Neutrophil (primary cell): ENCODE results near the gene ARNT2.

ENCODE experiments used
- H3K27ac ChIP-seq: fragments of 200-600 bp; sonication (generic); 2 replicates; pipeline ENCODE4 v1.5.1; 2016; ENCODE audit warnings: mild to moderate bottlenecking, moderate library complexity
- H3K27me3 ChIP-seq: fragments of 200-600 bp; sonication (generic); 2 replicates; pipeline ENCODE4 v1.6.0; 2016; ENCODE audit warnings: mild to moderate bottlenecking
- H3K36me3 ChIP-seq: fragments of 200-600 bp; sonication (generic); 2 replicates; pipeline ENCODE4 v1.5.1; 2017
- H3K4me1 ChIP-seq, 2 experiments: fragments of 200-600 bp in 1 of 2; sonication (generic) in 1 of 2; 1 replicate in 1 of 2; 2 replicates in 1 of 2; pipeline versions ENCODE4 v1.5.1 to v1.6.1; 2013 to 2016; ENCODE audit warnings: low read depth in 1 of 2, low read length in 1 of 2, mild to moderate bottlenecking in 1 of 2, moderate library complexity in 1 of 2; ENCODE audit not compliant: control insufficient read depth in 1 of 2, insufficient read depth in 1 of 2
- H3K4me3 ChIP-seq, 2 experiments: fragments of 200-600 bp in 1 of 2; sonication (generic) in 1 of 2; 1 replicate in 1 of 2; 2 replicates in 1 of 2; pipeline ENCODE4 v1.5.1; 2013 to 2016; ENCODE audit warnings: low read depth in 1 of 2, low read length in 1 of 2, mild to moderate bottlenecking in 1 of 2, moderate library complexity in 1 of 2
- H3K9me3 ChIP-seq: fragments of 200-600 bp; sonication (generic); 2 replicates; pipeline ENCODE4 v1.5.1; 2016
- CTCF ChIP-seq: fragments of 200-600 bp; sonication (generic); IDR thresholded peaks from 2 replicates; pipeline ENCODE4 v1.5.1; 2016; ENCODE audit warnings: antibody characterized with exemption

Gene ARNT2

GRCh38 chr15:80459818-80460217 is 55.6 kb downstream of the ARNT2 start:
- Histone ChIP-seq H3K4me3 (no peak overlapping the region), H3K27me3 (peaks cover 41% of the 10 kb centered on the region), H3K27ac (no peak overlapping the region), H3K4me1 (peaks cover 0 to 5% of the 10 kb centered on the region in 2 experiments), H3K36me3 (no peaks in the 10 kb centered on the region), H3K9me3 (no peaks in the 10 kb centered on the region)
- TF ChIP-seq CTCF, result no peak

- H3K36me3 ChIP-seq, result no peaks in the 10 kb centered on the region
- H3K27ac ChIP-seq, result no peak overlapping the region
- no peaks in the 10 kb centered on the region for H3K4me1 ChIP-seq
- peaks cover 53% of the 10 kb centered on the region for H3K27me3 ChIP-seq
- H3K9me3 ChIP-seq, result no peaks in the 10 kb centered on the region
- no peak overlapping the region for H3K4me3 ChIP-seq
- TF ChIP-seq CTCF, result no peak
Observed at GRCh38 chr15:80461356-80462095, 57.3 kb downstream of the ARNT2 start.

GRCh38 chr15:80462111-80462510 is 57.9 kb downstream of the ARNT2 start:
- H3K27me3 ChIP-seq, result peaks cover 50% of the 10 kb centered on the region
- no peak overlapping the region for H3K4me3 ChIP-seq
- no peaks in the 10 kb centered on the region for H3K9me3 ChIP-seq
- H3K4me1 ChIP-seq, result no peaks in the 10 kb centered on the region
- H3K27ac ChIP-seq, result no peak overlapping the region
- no peaks in the 10 kb centered on the region for H3K36me3 ChIP-seq
- no peak for TF ChIP-seq CTCF

GRCh38 chr15:80462836-80463512 is 58.8 kb downstream of the ARNT2 start:
- Histone ChIP-seq H3K4me1 (no peaks in the 10 kb centered on the region), H3K4me3 (no peak overlapping the region), H3K27me3 (peaks cover 48% of the 10 kb centered on the region), H3K27ac (no peak overlapping the region), H3K9me3 (no peaks in the 10 kb centered on the region), H3K36me3 (no peaks in the 10 kb centered on the region)
- TF ChIP-seq CTCF, result no peak

- H3K4me3 ChIP-seq, result no peak overlapping the region
- no peaks in the 10 kb centered on the region for H3K9me3 ChIP-seq
- TF ChIP-seq CTCF, result no peak
- peaks cover 48% of the 10 kb centered on the region for H3K27me3 ChIP-seq
- H3K36me3 ChIP-seq, result no peaks in the 10 kb centered on the region
- no peaks in the 10 kb centered on the region for H3K4me1 ChIP-seq
- H3K27ac ChIP-seq, result no peak overlapping the region
Observed at GRCh38 chr15:80464951-80465625, 60.9 kb downstream of the ARNT2 start.
